ENCODE data around the gene ECSIT.
A peak's percentile ranks its signal among the peaks of the same experiment; 100 is the strongest.
"Not testable (repeated sequence)": the region's sequence is repeated elsewhere in the genome, so short reads cannot be mapped to it uniquely, and the experiment has no call there.

Gene ECSIT

GRCh38 chr19:11479898-11480714 is 48.8 kb downstream of the ECSIT start:
- ATAC-seq = no peak

GRCh38 chr19:11479090-11479897 is 49.6 kb downstream of the ECSIT start:
- peaks cover 6% of the 10 kb centered on the region for H3K36me3 Mint-ChIP-seq (ENCODE audit: low read depth)
- H3K4me1 Mint-ChIP-seq = peaks cover 19% of the 10 kb centered on the region
- H3K9me3 Mint-ChIP-seq = no peaks in the 10 kb centered on the region
- H3K4me3 Mint-ChIP-seq = no peak overlapping the region
- peak; percentile 56 for DNase-seq
- peaks cover 31% of the 10 kb centered on the region for H3K27me3 Mint-ChIP-seq
- no peak overlapping the region for H3K27ac Mint-ChIP-seq
- no peak for ATAC-seq

More at GRCh38 chr19:11479898-11480714, 48.8 kb downstream of the ECSIT start:
- H3K4me3 Mint-ChIP-seq = no peak overlapping the region
- no peak for DNase-seq
- H3K4me1 Mint-ChIP-seq = peaks cover 19% of the 10 kb centered on the region
- H3K27me3 Mint-ChIP-seq = peaks cover 31% of the 10 kb centered on the region
- H3K27ac Mint-ChIP-seq = no peak overlapping the region
- H3K36me3 Mint-ChIP-seq (ENCODE audit: low read depth) = peaks cover 6% of the 10 kb centered on the region
- no peaks in the 10 kb centered on the region for H3K9me3 Mint-ChIP-seq

DNA sequence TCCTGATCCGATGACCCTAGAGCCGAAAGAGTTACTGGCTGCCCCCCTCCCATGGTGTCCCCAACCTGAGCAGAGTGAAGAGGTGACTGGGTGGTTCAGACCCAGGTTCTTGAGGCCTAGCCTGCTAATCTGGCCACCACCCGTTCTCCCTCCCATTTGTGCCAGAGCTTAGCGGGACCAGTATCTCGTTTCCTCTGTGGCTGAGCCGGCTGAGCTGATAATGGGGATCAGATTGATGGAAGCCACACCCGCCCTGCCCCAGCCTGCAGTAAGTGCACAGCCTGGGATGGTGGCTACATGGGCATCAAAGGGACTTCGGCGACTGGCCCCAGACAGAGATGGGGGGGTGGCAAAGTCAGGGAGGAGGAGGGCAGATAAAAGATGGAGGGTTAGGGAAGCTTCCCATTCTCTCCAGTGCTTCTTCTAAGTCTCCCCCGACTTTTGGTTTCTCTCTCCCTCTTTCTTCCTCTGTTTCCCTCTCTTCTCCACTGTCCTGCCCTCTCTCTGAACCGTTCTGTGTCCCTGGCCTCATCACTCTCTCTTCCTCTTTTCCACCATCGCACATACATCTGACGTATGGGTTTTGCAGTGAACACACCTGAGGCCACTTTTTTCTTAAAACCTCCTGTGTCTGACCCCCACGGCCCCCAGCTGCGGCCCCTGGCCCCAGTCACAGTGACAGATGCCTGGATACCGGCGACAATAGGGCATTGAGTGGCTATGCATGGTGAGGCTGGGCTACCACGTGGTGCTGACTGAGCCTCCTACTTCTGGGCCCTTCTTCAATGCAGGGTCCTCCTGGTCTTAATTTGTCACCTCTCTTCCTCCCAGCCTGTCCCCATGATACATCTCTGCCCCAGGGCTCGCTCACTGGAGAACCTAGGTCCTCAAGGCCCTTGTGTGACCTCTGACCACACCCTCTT is 50.5 kb downstream of the ECSIT start:
- no peak overlapping the region for H3K4me3 Mint-ChIP-seq
- no peak overlapping the region for H3K27ac Mint-ChIP-seq
- no peaks in the 10 kb centered on the region for H3K9me3 Mint-ChIP-seq
- ATAC-seq (no peak), DNase-seq (no peak)
- peaks cover 19% of the 10 kb centered on the region for H3K4me1 Mint-ChIP-seq
- H3K27me3 Mint-ChIP-seq = peaks cover 31% of the 10 kb centered on the region
- H3K36me3 Mint-ChIP-seq (ENCODE audit: low read depth) = peaks cover 2% of the 10 kb centered on the region

- H3K9me3 Mint-ChIP-seq = no peaks in the 10 kb centered on the region
- H3K36me3 Mint-ChIP-seq (ENCODE audit: low read depth) = no peaks in the 10 kb centered on the region
- ATAC-seq = no peak
- no peak for DNase-seq
- H3K27ac Mint-ChIP-seq = no peak overlapping the region
- no peak overlapping the region for H3K4me3 Mint-ChIP-seq
- H3K4me1 Mint-ChIP-seq = peaks cover 2% of the 10 kb centered on the region
- peaks cover 26% of the 10 kb centered on the region for H3K27me3 Mint-ChIP-seq
Observed at GRCh38 chr19:11475861-11476260, 53.1 kb downstream of the ECSIT start.

- not testable (repeated sequence) for H3K4me3 Mint-ChIP-seq; ATAC-seq; H3K36me3 Mint-ChIP-seq (ENCODE audit: low read depth); H3K9me3 Mint-ChIP-seq; H3K27ac Mint-ChIP-seq; H3K4me1 Mint-ChIP-seq; DNase-seq
- H3K27me3 Mint-ChIP-seq = peaks cover 26% of the 10 kb centered on the region
Observed at GRCh38 chr19:11475343-11475742, 53.6 kb downstream of the ECSIT start.

GRCh38 chr19:11473725-11474124 is 55.2 kb downstream of the ECSIT start:
- Mint-ChIP-seq H3K9me3 (no peaks in the 10 kb centered on the region), H3K27me3 (peaks cover 20% of the 10 kb centered on the region), H3K4me3 (no peak overlapping the region), H3K4me1 (no peaks in the 10 kb centered on the region), H3K27ac (no peak overlapping the region), H3K36me3 (ENCODE audit: low read depth) (no peaks in the 10 kb centered on the region)
- ATAC-seq (no peak), DNase-seq (no peak)

DNA sequence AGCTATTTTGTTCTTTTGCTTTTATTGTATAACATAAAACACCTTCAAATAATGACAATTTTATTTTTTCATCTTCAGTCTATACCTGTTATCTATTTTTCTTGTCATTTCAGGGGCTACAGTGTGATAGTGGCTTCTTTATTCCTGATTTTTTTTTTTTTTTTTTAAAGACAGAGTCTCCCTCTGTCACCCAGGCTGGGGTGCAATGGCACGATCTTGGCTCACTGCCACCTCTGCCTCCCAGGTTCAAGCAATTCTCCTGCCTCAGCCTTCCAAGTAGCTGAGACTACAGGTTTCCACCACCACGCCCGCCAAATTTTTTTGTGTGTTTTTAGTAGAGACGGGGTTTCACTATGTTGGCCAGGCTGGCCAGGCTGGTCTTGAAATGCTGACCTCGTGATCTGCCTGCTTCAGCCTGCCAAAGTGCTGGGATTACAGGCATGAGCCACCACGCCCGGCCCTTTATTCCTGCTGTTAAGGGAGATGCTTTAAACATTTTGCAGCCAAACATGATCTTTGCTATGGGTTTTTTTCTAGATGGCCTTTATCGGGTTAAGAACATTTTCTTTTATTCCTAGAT is 60.6 kb downstream of the ECSIT start:
- not testable (repeated sequence) for H3K27me3 Mint-ChIP-seq; ATAC-seq; H3K36me3 Mint-ChIP-seq (ENCODE audit: low read depth); H3K27ac Mint-ChIP-seq; H3K9me3 Mint-ChIP-seq; H3K4me1 Mint-ChIP-seq; DNase-seq; H3K4me3 Mint-ChIP-seq

DNA sequence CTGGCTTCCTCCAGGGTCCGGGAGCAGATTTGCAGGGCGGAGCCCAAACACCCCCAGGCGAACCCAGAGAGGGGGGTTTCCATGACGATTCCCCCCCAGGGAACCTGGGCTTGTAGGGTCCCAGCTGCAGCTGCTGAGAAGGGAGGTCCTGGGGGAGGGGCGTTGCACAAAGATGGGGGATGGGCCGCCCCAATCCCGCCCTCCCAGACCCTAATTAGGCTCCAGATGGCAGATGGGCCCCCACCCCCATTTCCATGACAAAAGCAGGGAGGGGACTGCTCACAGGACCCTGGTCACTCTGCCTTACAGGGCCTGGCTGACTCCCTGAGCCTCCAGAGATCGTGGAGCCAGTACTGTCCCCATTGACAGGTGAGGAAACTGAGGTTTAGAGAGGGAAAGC is 63.3 kb downstream of the ECSIT start:
- H3K4me1 Mint-ChIP-seq = no peaks in the 10 kb centered on the region
- peaks cover 2% of the 10 kb centered on the region for H3K27me3 Mint-ChIP-seq
- DNase-seq (no peak), ATAC-seq (no peak)
- no peaks in the 10 kb centered on the region for H3K9me3 Mint-ChIP-seq
- H3K27ac Mint-ChIP-seq = no peak overlapping the region
- no peak overlapping the region for H3K4me3 Mint-ChIP-seq
- H3K36me3 Mint-ChIP-seq (ENCODE audit: low read depth) = no peaks in the 10 kb centered on the region

- peaks cover 6% of the 10 kb centered on the region for H3K27me3 Mint-ChIP-seq
- no peaks in the 10 kb centered on the region for H3K36me3 Mint-ChIP-seq (ENCODE audit: low read depth)
- no peak for ATAC-seq
- no peak overlapping the region for H3K27ac Mint-ChIP-seq
- H3K4me3 Mint-ChIP-seq = no peak overlapping the region
- no peaks in the 10 kb centered on the region for H3K4me1 Mint-ChIP-seq
- DNase-seq = no peak
- no peaks in the 10 kb centered on the region for H3K9me3 Mint-ChIP-seq
Observed at GRCh38 chr19:11464333-11465265, 64.3 kb downstream of the ECSIT start.

GRCh38 chr19:11463391-11463790 is 65.5 kb downstream of the ECSIT start:
- Mint-ChIP-seq H3K4me1 (no peaks in the 10 kb centered on the region), H3K9me3 (no peaks in the 10 kb centered on the region), H3K4me3 (no peak overlapping the region), H3K36me3 (ENCODE audit: low read depth) (no peaks in the 10 kb centered on the region), H3K27me3 (peaks cover 10% of the 10 kb centered on the region), H3K27ac (no peak overlapping the region)
- no peak for ATAC-seq
- DNase-seq = no peak

- H3K27ac Mint-ChIP-seq = no peak overlapping the region
- H3K9me3 Mint-ChIP-seq = no peaks in the 10 kb centered on the region
- H3K36me3 Mint-ChIP-seq (ENCODE audit: low read depth) = no peaks in the 10 kb centered on the region
- ATAC-seq (no peak), DNase-seq (no peak)
- no peak overlapping the region for H3K4me3 Mint-ChIP-seq
- no peaks in the 10 kb centered on the region for H3K4me1 Mint-ChIP-seq
- peaks cover 12% of the 10 kb centered on the region for H3K27me3 Mint-ChIP-seq
Observed at GRCh38 chr19:11461453-11461852, 67.5 kb downstream of the ECSIT start.

- Mint-ChIP-seq H3K27me3 (peaks cover 12% of the 10 kb centered on the region), H3K9me3 (no peaks in the 10 kb centered on the region), H3K4me1 (no peaks in the 10 kb centered on the region), H3K4me3 (no peak overlapping the region), H3K27ac (no peak overlapping the region), H3K36me3 (ENCODE audit: low read depth) (no peaks in the 10 kb centered on the region)
- peak; percentile 28 for DNase-seq
- no peak for ATAC-seq
Observed at GRCh38 chr19:11460207-11460606, 68.7 kb downstream of the ECSIT start.

DNA sequence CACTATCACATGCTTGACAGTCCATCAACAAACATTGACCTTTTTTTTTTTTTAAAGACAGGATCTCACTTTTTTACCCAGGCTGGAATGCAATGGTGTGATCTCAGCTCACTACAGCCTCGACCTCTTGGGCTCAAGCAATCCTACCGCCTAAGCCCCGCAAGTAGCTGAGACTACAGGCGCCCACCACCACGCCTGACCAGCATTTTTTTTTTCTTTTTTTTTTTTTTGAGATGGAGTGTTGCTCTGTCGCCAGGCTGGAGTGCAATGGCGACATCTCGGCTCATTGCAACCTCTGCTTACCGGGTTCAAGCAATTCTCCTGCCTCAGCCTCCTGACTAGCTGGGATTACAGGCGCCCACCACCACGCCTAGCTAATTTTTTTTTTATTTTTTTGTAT is 70.0 kb downstream of the ECSIT start:
- not testable (repeated sequence) for DNase-seq; H3K4me3 Mint-ChIP-seq; H3K4me1 Mint-ChIP-seq; H3K36me3 Mint-ChIP-seq (ENCODE audit: low read depth); H3K9me3 Mint-ChIP-seq; ATAC-seq; H3K27ac Mint-ChIP-seq
- H3K27me3 Mint-ChIP-seq = peaks cover 12% of the 10 kb centered on the region
